IMR-90 (cell line): ENCODE data around the gene TLDC2. TPM values are rescaled to one million over a fixed set of nuclear protein-coding genes. Genes with fewer than 3 reads are reported as not detected.
A peak's percentile ranks its signal among the peaks of the same experiment; 100 is the strongest.

ENCODE experiments used
- ATAC-seq: fragments of 200-7000 bp; cut with Tn5 transposase; 2 replicates; pipeline ENCODE4 v1.9.1; 2020; ENCODE audit warnings: low read depth, mild to moderate bottlenecking, moderate library complexity
- BruUV-seq: library from RNA; stranded (reverse); fragments of 400-500 nt; replicated peaks from 2 replicates; lab custom pipeline; 2021; lab: Mats Ljungman, UMichigan
- CTCF ChIA-PET: fragments of 300-600 bp; formaldehyde crosslinking; extraction: SDS; loops from one replicate; lab custom pipeline; 2021; ENCODE audit warnings: antibody characterized with exemption; lab: Yijun Ruan, JAX
- POLR2A ChIA-PET: fragments of 300-600 bp; sonication (Branson Sonifier 250); formaldehyde crosslinking; loops from one replicate; lab custom pipeline; 2022; ENCODE audit warnings: antibody characterized with exemption; ENCODE audit not compliant: unreplicated experiment; lab: Charles Lee
- DNase-seq: peaks from one replicate; pipeline ENCODE4 v3.0.0; 2013
- H2AFZ ChIP-seq: replicated peaks from 2 replicates; pipeline ENCODE3; 2013; ENCODE audit warnings: low read length, mild to moderate bottlenecking; ENCODE audit not compliant: poor library complexity
- H2AK5ac ChIP-seq: 2 replicates; pipeline ENCODE4 v1.6.1; 2013; ENCODE audit warnings: low read depth, low read length, inconsistent platforms
- H2AK9ac ChIP-seq: replicated peaks from 2 replicates; pipeline ENCODE3; 2013; ENCODE audit warnings: mild to moderate bottlenecking, low read depth, low read length, moderate library complexity; ENCODE audit not compliant: poor library complexity
- H2BK120ac ChIP-seq: 2 replicates; pipeline ENCODE4 v1.6.1; 2013; ENCODE audit warnings: low read depth, low read length, inconsistent platforms
- H2BK15ac ChIP-seq: 3 replicates; pipeline ENCODE4 v1.6.1; 2013; ENCODE audit warnings: low read depth, low read length, inconsistent platforms
- H2BK20ac ChIP-seq: 2 replicates; pipeline ENCODE4 v1.6.1; 2013; ENCODE audit warnings: low read depth, mild to moderate bottlenecking, inconsistent platforms, low read length, moderate library complexity
- H2BK5ac ChIP-seq: 2 replicates; pipeline ENCODE4 v1.6.1; 2013; ENCODE audit warnings: mild to moderate bottlenecking, low read depth, low read length, inconsistent platforms; ENCODE audit not compliant: poor library complexity, severe bottlenecking
- H3K14ac ChIP-seq: replicated peaks from 2 replicates; pipeline ENCODE4 v1.6.1; 2013; ENCODE audit warnings: low read depth, low read length, inconsistent platforms
- H3K18ac ChIP-seq: 2 replicates; pipeline ENCODE4 v1.6.1; 2013; ENCODE audit warnings: low read depth, low read length, control low read depth
- H3K23ac ChIP-seq: 2 replicates; pipeline ENCODE4 v1.6.1; 2013; ENCODE audit warnings: low read depth, low read length, inconsistent platforms
- H3K27ac ChIP-seq: 2 replicates; pipeline ENCODE4 v1.5.1; 2013; ENCODE audit warnings: mild to moderate bottlenecking, control low read depth, low read length; ENCODE audit not compliant: insufficient read depth
- H3K27me3 ChIP-seq: 2 replicates; pipeline ENCODE4 v1.6.1; 2013; ENCODE audit warnings: low read length; ENCODE audit not compliant: control insufficient read depth, insufficient read depth
- H3K36me3 ChIP-seq: 2 replicates; pipeline ENCODE4 v1.6.1; 2013; ENCODE audit warnings: low read length, mixed read lengths; ENCODE audit not compliant: control insufficient read depth, insufficient read depth
- H3K4ac ChIP-seq: 2 replicates; pipeline ENCODE4 v1.6.1; 2013; ENCODE audit warnings: low read depth, low read length, inconsistent platforms
- H3K4me1 ChIP-seq: 2 replicates; pipeline ENCODE4 v1.6.1; 2013; ENCODE audit warnings: low read length, mixed read lengths; ENCODE audit not compliant: control insufficient read depth, insufficient read depth
- H3K4me2 ChIP-seq: 2 replicates; pipeline ENCODE4 v1.6.1; 2013; ENCODE audit warnings: low read depth, mild to moderate bottlenecking, control low read depth, low read length, moderate library complexity
- H3K4me3 ChIP-seq: 2 replicates; pipeline ENCODE4 v1.5.1; 2013; ENCODE audit warnings: low read depth, mild to moderate bottlenecking, control low read depth, low read length, moderate library complexity; ENCODE audit not compliant: insufficient read depth
- H3K56ac ChIP-seq: 2 replicates; pipeline ENCODE4 v1.6.1; 2013; ENCODE audit warnings: low read length, inconsistent platforms; ENCODE audit not compliant: insufficient read depth; ENCODE audit errors: extremely low read depth
- H3K79me1 ChIP-seq, 2 experiments: 2 replicates each; pipeline ENCODE4 v1.6.1; 2013; ENCODE audit warnings: low read length in 2 of 2, inconsistent platforms in 1 of 2, low read depth in 1 of 2
- H3K9ac ChIP-seq: 2 replicates; pipeline ENCODE4 v1.6.1; 2013; ENCODE audit warnings: low read depth, low read length, control low read depth
- H3K9me1 ChIP-seq: 2 replicates; pipeline ENCODE4 v1.6.1; 2013; ENCODE audit warnings: low read length, inconsistent platforms; ENCODE audit not compliant: insufficient read depth
- H3K9me3 ChIP-seq: 2 replicates; pipeline ENCODE4 v1.6.1; 2013; ENCODE audit warnings: low read length; ENCODE audit not compliant: control insufficient read depth, insufficient read depth
- H4K20me1 ChIP-seq: 2 replicates; pipeline ENCODE4 v1.6.1; 2013; ENCODE audit warnings: low read length, inconsistent platforms; ENCODE audit not compliant: insufficient read depth
- H4K5ac ChIP-seq: 2 replicates; pipeline ENCODE4 v1.6.1; 2013; ENCODE audit warnings: mild to moderate bottlenecking, low read depth, low read length, control low read depth
- H4K8ac ChIP-seq, 2 experiments: 2 replicates each; pipeline ENCODE4 v1.6.1; 2013; ENCODE audit warnings: low read depth in 2 of 2, low read length in 2 of 2, control low read depth in 1 of 2, inconsistent platforms in 1 of 2
- H4K91ac ChIP-seq: 2 replicates; pipeline ENCODE4 v1.6.1; 2013; ENCODE audit warnings: low read depth, low read length, inconsistent platforms; ENCODE audit not compliant: insufficient read depth
- CEBPB ChIP-seq: IDR thresholded peaks from 2 replicates; pipeline ENCODE4 v1.6.1; 2012; ENCODE audit warnings: low read depth, low read length, improper control_type of control experiment
- FOS ChIP-seq: fragments of 150-350 bp; IDR thresholded peaks from 2 replicates; pipeline ENCODE4 v1.6.1; 2016; ENCODE audit warnings: low read depth, low read length
- NFE2L2 ChIP-seq: fragments of 150-350 bp; IDR thresholded peaks from 2 replicates; pipeline ENCODE4 v1.6.1; 2016; ENCODE audit warnings: low read depth, mild to moderate bottlenecking, low read length
- RAD21 ChIP-seq: IDR thresholded peaks from 2 replicates; pipeline ENCODE4 v1.6.1; 2012; ENCODE audit warnings: low read length, improper control_type of control experiment
- RCOR1 ChIP-seq: IDR thresholded peaks from 2 replicates; pipeline ENCODE4 v1.6.1; 2012; ENCODE audit warnings: mild to moderate bottlenecking, low read length, improper control_type of control experiment; ENCODE audit not compliant: insufficient replicate concordance
- SMC3 ChIP-seq: fragments of 150-350 bp; IDR thresholded peaks from 2 replicates; pipeline ENCODE4 v1.6.1; 2016; ENCODE audit warnings: low read depth, mild to moderate bottlenecking, antibody characterized with exemption, low read length, moderate library complexity
- USF2 ChIP-seq: fragments of 150-350 bp; IDR thresholded peaks from 2 replicates; pipeline ENCODE4 v1.6.1; 2017; ENCODE audit warnings: mild to moderate bottlenecking, antibody characterized with exemption, low read length, low read depth
- WGBS, 2 experiments: methylation state at CpG; one replicate each; pipeline versions ENCODE4 v1.1.5 to v1.1.7; 2013; ENCODE audit warnings: missing lambda C conversion rate in 2 of 2; ENCODE audit not compliant: insufficient read length in 1 of 2; ENCODE audit errors: extremely low coverage in 2 of 2; 5-methylcytosine and 5-hydroxymethylcytosine counted together
- dilution Hi-C: fragments of 300-500 bp; cut with HindIII; formaldehyde crosslinking; loops from one replicate; pipeline ENCODE4 v1.14.3; 2018; ENCODE audit warnings: low sequenced_read_pairs; ENCODE audit not compliant: unreplicated experiment
- in situ Hi-C: fragments of 300-500 bp; cut with MboI; formaldehyde crosslinking; loops from 3 replicates; pipeline ENCODE4 v1.14.3; 2019; ENCODE audit warnings: low sequenced_read_pairs, inconsistent platforms, mixed read lengths
- intact Hi-C: fragments of 100-400 bp; cut with micrococcal nuclease; formaldehyde crosslinking; loops from 2 replicates; pipeline ENCODE4 v1.10.0; 2022
- polyA plus RNA-seq, 3 experiments: library from polyadenylated mRNA; depleted of rRNA; stranded (reverse); fragments of >200 nt; gene quantifications; 2 replicates each; pipeline ENCODE4 v1.2.3, GENCODE V29; 2012; ENCODE audit warnings: low replicate concordance in 1 of 3
- total RNA-seq: library from RNA; depleted of rRNA; stranded (reverse); fragments of >200 nt; gene quantifications from 2 replicates; pipeline ENCODE4 v1.2.3, GENCODE V29; 2012

The TLDC2 gene
- total and polyA plus RNA-seq, 2 of the 4 experiments (the other 2 are of a cell fraction): 0.18 to 0.19 TPM

- ChIA-PET CTCF (no interaction called here), POLR2A (no interaction called here)
- TSS peak; percentile 62 for BruUV-seq
Measured at GRCh38 chr20:36891211-36891610, 15.3 kb downstream of the TLDC2 start.

More at GRCh38 chr20:36891211-36891610, 15.3 kb downstream of the TLDC2 start:
- no peak overlapping the region for H3K4ac ChIP-seq
- H2BK20ac ChIP-seq: no peak overlapping the region
- no peaks in the 10 kb centered on the region; the same call in 1 of the 2 replicates for H3K4me1 ChIP-seq
- no peak overlapping the region for H3K9ac ChIP-seq
- H3K27me3 ChIP-seq: no peaks in the 10 kb centered on the region
- H3K4me2 ChIP-seq: no peak overlapping the region
- H3K56ac ChIP-seq: no peak overlapping the region
- DNase-seq: no peak
- no peak overlapping the region for H3K23ac ChIP-seq
- intact Hi-C loops: no loop called here
- H3K9me1 ChIP-seq: no peaks in the 10 kb centered on the region
- H4K20me1 ChIP-seq: no peaks in the 10 kb centered on the region
- in situ Hi-C loops: no loop called here
- TF ChIP-seq FOS (no peak), CEBPB (no peak), RCOR1 (no peak), NFE2L2 (no peak), SMC3 (no peak), RAD21 (no peak), USF2 (no peak)
- H3K18ac ChIP-seq: no peak overlapping the region
- no peak overlapping the region for H3K27ac ChIP-seq
- H2AK9ac ChIP-seq: no peak overlapping the region
- H3K79me1 ChIP-seq: no peaks in the 10 kb centered on the region
- no peak overlapping the region for H3K14ac ChIP-seq
- peaks cover 2% of the 10 kb centered on the region; the same call in 1 of the 2 replicates for H3K36me3 ChIP-seq
- H3K4me3 ChIP-seq: no peak overlapping the region
- H2BK5ac ChIP-seq: no peak overlapping the region
- H4K5ac ChIP-seq: no peak overlapping the region
- dilution Hi-C loops: no loop called here
- H4K8ac ChIP-seq: no peak overlapping the region
- ATAC-seq: no peak
- H2BK15ac ChIP-seq: no peak overlapping the region
- H2AK5ac ChIP-seq: no peak overlapping the region
- H2BK120ac ChIP-seq: no peak overlapping the region
- whole genome bisulfite sequencing, 2 experiments: no CpG with 5 or more reads among the region's 4 CpGs
- H4K91ac ChIP-seq: no peak overlapping the region
- no peaks in the 10 kb centered on the region for H3K9me3 ChIP-seq
- no peak overlapping the region for H2AFZ ChIP-seq
